Neural progenitor cell (in vitro differentiated cells): ENCODE data around the gene SEMA6A.

Experiments
- CTCF ChIP-seq: fragments of 200-600 bp; sonication (generic); IDR thresholded peaks from 2 replicates; pipeline ENCODE4 v1.5.1; 2017; ENCODE audit warnings: antibody characterized with exemption, mild to moderate bottlenecking
- EZH2 ChIP-seq: fragments of 200-600 bp; sonication (generic); IDR thresholded peaks from 2 replicates; pipeline ENCODE4 v1.6.1; 2017; ENCODE audit warnings: antibody characterized with exemption, mild to moderate bottlenecking, moderate library complexity
- EZH2phosphoT487 ChIP-seq: fragments of 200-600 bp; sonication (generic); IDR thresholded peaks from 2 replicates; pipeline ENCODE4 v1.6.1; 2017; ENCODE audit warnings: antibody characterized with exemption

- TF ChIP-seq CTCF (no peak), EZH2phosphoT487 (no peak), EZH2 (no peak)
Observed at GRCh38 chr5:116514421-116514970, 60.1 kb downstream of the SEMA6A start.
